Natural killer cell (primary cell): Measurements from ENCODE around the gene WNT6. TPM values are rescaled to one million over a fixed set of nuclear protein-coding genes. Genes with fewer than 3 reads are reported as not detected.
A peak's percentile ranks its signal among the peaks of the same experiment; 100 is the strongest.

Source experiments
- ATAC-seq, 3 donors: fragments of 150-1000 bp in 2 of 3; fragments of 200-7000 bp in 1 of 3; cut with Tn5 transposase; 1 replicate in 1 of 3; 2 replicates in 2 of 3; pipeline ENCODE4 v1.10.0; 2021; ENCODE audit warnings: mild to moderate bottlenecking in 2 of 3, moderate library complexity in 2 of 3
- DNase-seq, 2 donors: peaks; one replicate each; pipeline versions ENCODE4 v3.0.0 to v3.0.0-alpha.2; 2013 to 2021; ENCODE audit warnings: mixed read lengths in 1 of 2
- H3K27ac ChIP-seq: one replicate; pipeline ENCODE4 v1.5.1; 2013; ENCODE audit warnings: mild to moderate bottlenecking, low read length
- H3K27me3 ChIP-seq: one replicate; pipeline ENCODE4 v1.6.1; 2013; ENCODE audit warnings: low read length; ENCODE audit not compliant: control insufficient read depth, insufficient read depth
- H3K36me3 ChIP-seq: one replicate; pipeline ENCODE4 v1.6.1; 2013; ENCODE audit warnings: low read length; ENCODE audit not compliant: control insufficient read depth, insufficient read depth
- H3K4me1 ChIP-seq: one replicate; pipeline ENCODE4 v1.6.1; 2013; ENCODE audit warnings: low read length; ENCODE audit not compliant: control insufficient read depth, insufficient read depth
- H3K4me3 ChIP-seq: one replicate; pipeline ENCODE4 v1.5.1; 2013; ENCODE audit warnings: low read length
- H3K9me3 ChIP-seq: one replicate; pipeline ENCODE4 v1.6.1; 2013; ENCODE audit warnings: low read length; ENCODE audit not compliant: control insufficient read depth, insufficient read depth
- H3K27ac Mint-ChIP-seq, 2 donors: one replicate each; pipeline ENCODE4 v1.8.0; 2022; ENCODE audit warnings: mild to moderate bottlenecking in 2 of 2, mixed read lengths in 2 of 2, moderate library complexity in 1 of 2
- H3K27me3 Mint-ChIP-seq, 2 donors: one replicate each; pipeline ENCODE4 v1.8.0; 2022; ENCODE audit warnings: low read depth in 2 of 2, mixed read lengths in 2 of 2
- H3K36me3 Mint-ChIP-seq: one replicate; pipeline ENCODE4 v1.8.0; 2022; ENCODE audit warnings: mixed read lengths
- H3K4me1 Mint-ChIP-seq, 2 donors: one replicate each; pipeline ENCODE4 v1.8.0; 2022; ENCODE audit warnings: mixed read lengths in 2 of 2
- H3K4me3 Mint-ChIP-seq: one replicate; pipeline ENCODE4 v1.8.0; 2022; ENCODE audit warnings: mild to moderate bottlenecking, moderate library complexity, mixed read lengths
- H3K9me3 Mint-ChIP-seq, 2 donors: one replicate each; pipeline ENCODE4 v1.8.0; 2022; ENCODE audit warnings: mixed read lengths in 2 of 2
- CTCF ChIP-seq: fragments of 200-600 bp; IDR thresholded peaks from one replicate; pipeline ENCODE4 v1.8.0; 2022; ENCODE audit warnings: antibody characterized with exemption
- WGBS: methylation state at CpG from one replicate; pipeline ENCODE4 v1.1.7; 2013; ENCODE audit warnings: missing lambda C conversion rate; ENCODE audit not compliant: insufficient coverage; 5-methylcytosine and 5-hydroxymethylcytosine counted together
- intact Hi-C: fragments of 100-400 bp; cut with micrococcal nuclease; formaldehyde crosslinking; loops from one replicate; pipeline ENCODE4 v1.14.2; 2022
- total RNA-seq, 4 donors: library from RNA; stranded (reverse); fragments of 120-200 nt in 1 of 4; gene quantifications; one replicate each; pipeline versions ENCODE4 v1.2.3 to v1.2.4, GENCODE V29; 2013 to 2022

The WNT6 gene
- total RNA-seq, 3 donors from 2014 or later (not counting 1 experiment from before 2014, with no cell fraction given) = not detected

- DNase-seq (peak; percentile 86 to 95), ATAC-seq (peak; percentile 58 to 78 (median 65))
- H3K4me3 Mint-ChIP-seq = peak overlapping the region; percentile 67
- H3K9me3 Mint-ChIP-seq = no peaks in the 10 kb centered on the region
- H3K9me3 ChIP-seq = no peaks in the 10 kb centered on the region
- peaks cover 47 to 59% of the 10 kb centered on the region in 2 donors for H3K4me1 Mint-ChIP-seq
- peak overlapping the region; percentile 88 for H3K27ac ChIP-seq
- H3K36me3 ChIP-seq = no peaks in the 10 kb centered on the region
- H3K4me1 ChIP-seq = peaks cover 66% of the 10 kb centered on the region
- peak overlapping the region; percentile 89 to 95 for H3K27ac Mint-ChIP-seq
- peaks cover 26% of the 10 kb centered on the region for H3K27me3 ChIP-seq
- peaks cover 48 to 49% of the 10 kb centered on the region in 2 donors for H3K27me3 Mint-ChIP-seq
- no peak for TF ChIP-seq CTCF
- under 1% methylated on average over 38 of the region's 40 CpGs for WGBS
- intact Hi-C loops = loop anchor here (5.0 kb wide), 4 partner anchors 184 to 679 kb away; partner anchors contain the start of genes ARPC2, CNPPD1, CTDSP1 and RETREG2
- H3K36me3 Mint-ChIP-seq = no peaks in the 10 kb centered on the region
- peak overlapping the region; percentile 40 for H3K4me3 ChIP-seq
These were observed 37.1 kb downstream of the WNT6 start for GRCh38 chr2:218896501-218897393.

GRCh38 chr2:218897394-218898108 lies 37.9 kb downstream of the WNT6 start:
- peaks cover 47 to 51% of the 10 kb centered on the region in 2 donors for H3K4me1 Mint-ChIP-seq
- DNase-seq (no peak), ATAC-seq (no peak)
- no peaks in the 10 kb centered on the region for H3K9me3 Mint-ChIP-seq
- H3K4me3 Mint-ChIP-seq = peak overlapping the region; percentile 81
- no peaks in the 10 kb centered on the region for H3K36me3 ChIP-seq
- TF ChIP-seq CTCF = no peak
- no peaks in the 10 kb centered on the region for H3K9me3 ChIP-seq
- peak overlapping the region; percentile 89 to 95 for H3K27ac Mint-ChIP-seq
- H3K27me3 ChIP-seq = peaks cover 24% of the 10 kb centered on the region
- H3K27ac ChIP-seq = peak overlapping the region; percentile 53
- intact Hi-C loops = loop anchor here (1.0 to 5.0 kb wide), 5 partner anchors 21 to 680 kb away; partner anchors contain the start of genes ARPC2, CNPPD1, CTDSP1 and RETREG2
- H3K4me1 ChIP-seq = peaks cover 58% of the 10 kb centered on the region
- WGBS = 6% methylated on average over 32 of the region's 34 CpGs
- H3K27me3 Mint-ChIP-seq = peaks cover 55 to 56% of the 10 kb centered on the region in 2 donors
- peak overlapping the region; percentile 40 for H3K4me3 ChIP-seq
- H3K36me3 Mint-ChIP-seq = no peaks in the 10 kb centered on the region

GRCh38 chr2:218898109-218898878 lies 38.7 kb downstream of the WNT6 start:
- H3K27ac Mint-ChIP-seq = peak overlapping the region; percentile 76 to 90

More at GRCh38 chr2:218898109-218898878, 38.7 kb downstream of the WNT6 start:
- H3K27me3 ChIP-seq = peaks cover 24% of the 10 kb centered on the region
- Mint-ChIP-seq H3K4me1 (peaks cover 42 to 46% of the 10 kb centered on the region in 2 donors), H3K36me3 (no peaks in the 10 kb centered on the region), H3K9me3 (no peaks in the 10 kb centered on the region), H3K4me3 (peak overlapping the region; percentile 81), H3K27me3 (peaks cover 54 to 60% of the 10 kb centered on the region in 2 donors)
- 5% methylated on average over 52 of the region's 52 CpGs for WGBS
- no peak overlapping the region for H3K4me3 ChIP-seq
- ATAC-seq (peak; percentile 17 to 58 (median 24)), DNase-seq (peak; percentile 79 to 85)
- peak; percentile 100 for TF ChIP-seq CTCF
- intact Hi-C loops = loop anchor here (1.0 to 5.0 kb wide), 5 partner anchors 22 to 681 kb away; partner anchors contain the start of genes ARPC2, CNPPD1, CTDSP1 and RETREG2
- H3K9me3 ChIP-seq = no peaks in the 10 kb centered on the region
- no peak overlapping the region for H3K27ac ChIP-seq
- H3K36me3 ChIP-seq = no peaks in the 10 kb centered on the region
- H3K4me1 ChIP-seq = peaks cover 53% of the 10 kb centered on the region
